ENCODE data around the gene CRABP1.

DNA sequence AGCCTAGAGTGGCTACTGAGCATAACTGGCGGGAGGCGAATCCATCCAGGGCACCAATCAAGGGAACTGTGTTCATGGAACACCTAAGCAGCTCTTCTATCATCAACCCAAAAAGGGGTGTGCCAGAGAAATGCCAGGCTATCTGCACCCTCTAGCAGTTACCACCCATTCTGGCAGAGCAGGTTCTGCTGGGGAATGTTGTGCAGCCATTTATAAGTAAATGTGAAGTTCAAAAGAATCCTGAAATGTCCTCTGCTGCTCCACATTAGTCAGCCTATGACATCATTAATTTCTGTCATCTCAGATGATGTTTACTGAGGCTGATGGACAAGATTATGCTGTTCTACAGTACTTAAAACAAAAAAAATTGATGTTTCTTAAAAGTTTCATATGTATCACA is 48.5 kb upstream of the CRABP1 start:
- TF ChIP-seq, protein P1, sequence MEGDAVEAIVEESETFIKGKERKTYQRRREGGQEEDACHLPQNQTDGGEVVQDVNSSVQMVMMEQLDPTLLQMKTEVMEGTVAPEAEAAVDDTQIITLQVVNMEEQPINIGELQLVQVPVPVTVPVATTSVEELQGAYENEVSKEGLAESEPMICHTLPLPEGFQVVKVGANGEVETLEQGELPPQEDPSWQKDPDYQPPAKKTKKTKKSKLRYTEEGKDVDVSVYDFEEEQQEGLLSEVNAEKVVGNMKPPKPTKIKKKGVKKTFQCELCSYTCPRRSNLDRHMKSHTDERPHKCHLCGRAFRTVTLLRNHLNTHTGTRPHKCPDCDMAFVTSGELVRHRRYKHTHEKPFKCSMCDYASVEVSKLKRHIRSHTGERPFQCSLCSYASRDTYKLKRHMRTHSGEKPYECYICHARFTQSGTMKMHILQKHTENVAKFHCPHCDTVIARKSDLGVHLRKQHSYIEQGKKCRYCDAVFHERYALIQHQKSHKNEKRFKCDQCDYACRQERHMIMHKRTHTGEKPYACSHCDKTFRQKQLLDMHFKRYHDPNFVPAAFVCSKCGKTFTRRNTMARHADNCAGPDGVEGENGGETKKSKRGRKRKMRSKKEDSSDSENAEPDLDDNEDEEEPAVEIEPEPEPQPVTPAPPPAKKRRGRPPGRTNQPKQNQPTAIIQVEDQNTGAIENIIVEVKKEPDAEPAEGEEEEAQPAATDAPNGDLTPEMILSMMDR (IDR thresholded peaks at IDR 0.05): no peak
- no peak for TF ChIP-seq POLR2A (IDR thresholded peaks at IDR 0.05)

All from lower leg skin (tissue), 3 donors.